A549 (cell line): ENCODE results near the gene RRAS. TPM values are rescaled to one million over a fixed set of nuclear protein-coding genes. Genes with fewer than 3 reads are reported as not detected.

Experiments used
- ATAC-seq, 2 experiments: fragments of 200-7000 bp in 1 of 2; fragments of >200 bp in 1 of 2; cut with Nextera tagmentation in 1 of 2; cut with Tn5 transposase in 1 of 2; 3 replicates each; pipeline versions ENCODE4 v1.8.0 to v1.9.1; 2018 to 2020; ENCODE audit warnings: mild to moderate bottlenecking in 1 of 2, moderate library complexity in 1 of 2
- CTCF ChIA-PET: fragments of 300-600 bp; sonication (Branson Sonifier 250); formaldehyde crosslinking; extraction: SDS; loops from one replicate; lab custom pipeline; 2021; ENCODE audit warnings: antibody characterized with exemption, inconsistent platforms; lab: Yijun Ruan, JAX
- POLR2A ChIA-PET: fragments of 350-600 bp; formaldehyde crosslinking; extraction: SDS; loops from one replicate; lab custom pipeline; 2021; ENCODE audit warnings: antibody characterized with exemption, inconsistent platforms; lab: Yijun Ruan, JAX
- DNase-seq, 2 experiments: peaks; one replicate each; pipeline versions ENCODE4 v3.0.0 to v3.0.0-alpha.2; 2011 to 2016; ENCODE audit warnings: low read depth in 1 of 2, low spot score in 1 of 2
- FAIRE-seq: peaks from 2 replicates; lab custom pipeline; 2011; peaks lifted over from hg19 to GRCh38; lab: Jason Lieb, UNC
- H3K27ac ChIP-seq, 2 experiments: fragments of >200 bp; sonication (Bioruptor Twin); formaldehyde crosslinking; 3 replicates each; pipeline ENCODE4 v1.5.1; 2016 to 2017
- H3K4me1 ChIP-seq: fragments of >200 bp; sonication (Bioruptor Twin); formaldehyde crosslinking; 3 replicates; pipeline ENCODE4 v1.6.1; 2016
- H3K4me2 ChIP-seq: fragments of >200 bp; sonication (Bioruptor Twin); formaldehyde crosslinking; 3 replicates; pipeline ENCODE4 v1.6.1; 2016
- H3K4me3 ChIP-seq: fragments of >200 bp; sonication (Bioruptor Twin); formaldehyde crosslinking; 3 replicates; pipeline ENCODE4 v1.5.1; 2016
- H3K9me3 ChIP-seq: fragments of >200 bp; sonication (Bioruptor Twin); formaldehyde crosslinking; 3 replicates; pipeline ENCODE4 v1.6.1; 2016
- CEBPB ChIP-seq, 2 experiments: fragments of >200 bp in 1 of 2; sonication (Bioruptor Twin) in 1 of 2; formaldehyde crosslinking in 1 of 2; IDR thresholded peaks; 2 replicates each; pipeline ENCODE4 v1.6.1; 2012 to 2016
- EHMT2 ChIP-seq: fragments of 200-600 bp; sonication (generic); IDR thresholded peaks from 2 replicates; pipeline ENCODE4 v1.6.1; 2016; ENCODE audit warnings: antibody characterized with exemption, low read depth, mild to moderate bottlenecking, moderate library complexity
- EP300 ChIP-seq, 2 experiments: fragments of >200 bp; sonication (Bioruptor Twin); formaldehyde crosslinking; IDR thresholded peaks; 2 replicates in 1 of 2; 3 replicates in 1 of 2; pipeline ENCODE4 v1.6.1; 2016 to 2017
- FOSB ChIP-seq: fragments of 250-450 bp; sonication (Bioruptor Pico); IDR thresholded peaks from 2 replicates; pipeline ENCODE4 v1.5.0; 2020; ENCODE audit warnings: mild to moderate bottlenecking, moderate library complexity
- FOXS1 ChIP-seq: fragments of 250-450 bp; sonication (Bioruptor Pico); IDR thresholded peaks from 2 replicates; pipeline ENCODE4 v1.5.0; 2020; ENCODE audit warnings: mild to moderate bottlenecking, moderate library complexity
- HOXA7 ChIP-seq: fragments of 250-450 bp; sonication (Bioruptor Pico); IDR thresholded peaks from 2 replicates; pipeline ENCODE4 v1.5.0; 2020; ENCODE audit warnings: mild to moderate bottlenecking, moderate library complexity
- KDM5A ChIP-seq: fragments of 200-600 bp; sonication (generic); IDR thresholded peaks from 2 replicates; pipeline ENCODE4 v1.6.1; 2016; ENCODE audit warnings: antibody characterized with exemption, mild to moderate bottlenecking
- MAFK ChIP-seq: fragments of 450-650 bp; IDR thresholded peaks from 2 replicates; pipeline ENCODE4 v1.6.1; 2014; ENCODE audit not compliant: partially characterized antibody
- MAX ChIP-seq: IDR thresholded peaks from 2 replicates; pipeline ENCODE4 v1.6.1; 2012
- NFE2L2 ChIP-seq: fragments of 150-350 bp; conservative IDR thresholded peaks from 2 replicates; pipeline ENCODE4 v1.6.1; 2014; ENCODE audit warnings: low read length
- PBX3 ChIP-seq: IDR thresholded peaks from 2 replicates; pipeline ENCODE4 v1.6.1; 2012
- PHF8 ChIP-seq: fragments of 200-600 bp; sonication (generic); IDR thresholded peaks from 2 replicates; pipeline ENCODE4 v1.6.1; 2016; ENCODE audit warnings: low read depth, mild to moderate bottlenecking, antibody characterized with exemption, moderate library complexity, borderline replicate concordance
- POLR2A ChIP-seq: IDR thresholded peaks from 2 replicates; pipeline ENCODE4 v1.6.1; 2012; ENCODE audit warnings: mild to moderate bottlenecking, low read length
- RARB ChIP-seq: fragments of 250-450 bp; sonication (Bioruptor Pico); IDR thresholded peaks from 2 replicates; pipeline ENCODE4 v1.8.0; 2021; ENCODE audit warnings: mild to moderate bottlenecking, moderate library complexity
- SREBF2 ChIP-seq: fragments of 450-650 bp; IDR thresholded peaks from 2 replicates; pipeline ENCODE4 v1.6.1; 2014; ENCODE audit warnings: mild to moderate bottlenecking, moderate library complexity
- TFCP2L1 ChIP-seq: fragments of 250-450 bp; sonication (Bioruptor Pico); IDR thresholded peaks from 2 replicates; pipeline ENCODE4 v1.5.0; 2021; ENCODE audit warnings: mild to moderate bottlenecking
- TP53 ChIP-seq: fragments of 250-450 bp; sonication (Bioruptor Pico); IDR thresholded peaks from 2 replicates; pipeline ENCODE4 v1.5.0; 2021; ENCODE audit warnings: mild to moderate bottlenecking, moderate library complexity
- USF2 ChIP-seq: fragments of 450-650 bp; IDR thresholded peaks from 2 replicates; pipeline ENCODE4 v1.6.1; 2014; ENCODE audit warnings: antibody characterized with exemption
- ZSCAN20 ChIP-seq: fragments of 250-450 bp; sonication (Bioruptor Pico); IDR thresholded peaks from 2 replicates; pipeline ENCODE4 v1.8.0; 2022; ENCODE audit warnings: mild to moderate bottlenecking, moderate library complexity
- WGBS: methylation state at CpG from one replicate; pipeline ENCODE4 v1.1.6; 2017; ENCODE audit errors: missing lambda C conversion rate; 5-methylcytosine and 5-hydroxymethylcytosine counted together
- polyA plus RNA-seq, 4 experiments: library from polyadenylated mRNA; depleted of rRNA in 3 of 4; stranded (reverse); fragments of >200 nt; fragmentation: RNase III in 1 of 4; extraction: RNeasy Plus Mini Kit Qiagen cat#74134 plus additional on column Dnase treatment in 1 of 4; gene quantifications; 2 replicates in 3 of 4; 3 replicates in 1 of 4; pipeline ENCODE4 v1.2.3, GENCODE V29; 2011 to 2017

Gene RRAS
- polyA plus RNA-seq, 2 of the 4 experiments (the other 2 are of a cell fraction) = 47.6 to 49.2 TPM

- TF ChIP-seq MAFK (no peak), SREBF2 (no peak), FOXS1 (CRISPR knock-in tag) (peak; percentile 68; the same call in 1 of the 2 replicates), TP53 (CRISPR knock-in tag) (peak; percentile 93), ZSCAN20 (no peak), PHF8 (peak; percentile 93), EHMT2 (no peak), POLR2A (peak; percentile 84), EP300 (IDR thresholded peaks at IDR 0.05) (no peak), NFE2L2 (no peak), USF2 (peak; percentile 60), PBX3 (no peak; the same call in 1 of the 2 replicates), FOSB (CRISPR knock-in tag) (peak; percentile 93), TFCP2L1 (CRISPR knock-in tag) (peak; percentile 98), HOXA7 (CRISPR knock-in tag) (no peak; the same call in 1 of the 2 replicates), RARB (CRISPR knock-in tag) (0 out of 2 replicates have a peak, but pooled peaks have one; percentile 55), KDM5A (no peak)
These were observed 1.9 kb upstream of the RRAS start, which contains the start of gene SCAF1 (continued) for GRCh38 chr19:49641688-49642491.

GRCh38 chr19:49639401-49640112, 386 bp downstream of the RRAS start:
- Histone ChIP-seq H3K27ac (peak overlapping the region; percentile 93 to 94), H3K4me1 (peaks cover 37% of the 10 kb centered on the region), H3K9me3 (no peaks in the 10 kb centered on the region), H3K4me3 (peak overlapping the region; percentile 72), H3K4me2 (peak overlapping the region; percentile 97)
- FAIRE-seq = no peak
- no peak for DNase-seq
- POLR2A ChIA-PET = interaction anchor here (0.5 to 3.9 kb wide), 18 partner anchors 8 to 237 kb away, joined by 3 to 48 read pairs (median 7); partner anchors contain the start of genes AKT1S1, ALDH16A1, BCL2L12 and IRF3
- CTCF ChIA-PET = interaction anchor here (0.7 to 12.4 kb wide), 12 partner anchors 14 to 93 kb away, joined by 3 to 134 read pairs (median 4); partner anchors contain the start of genes BCL2L12, IRF3 and PRMT1
- TF ChIP-seq TFCP2L1 (CRISPR knock-in tag) (peak; percentile 33; the same call in 1 of the 2 replicates), PHF8 (peak; percentile 27; the same call in 1 of the 2 replicates), POLR2A (peak; percentile 22), MAX (0 out of 2 replicates have a peak, but pooled peaks have one; percentile 6), CEBPB (IDR thresholded peaks at IDR 0.05) (no peak)
- 3% methylated on average over 18 of the region's 31 CpGs for whole genome bisulfite sequencing
- ATAC-seq = no peak
